ENCODE data around the gene FFAR1.

- no peak for TF ChIP-seq EZH2 (IDR thresholded peaks at IDR 0.05; ENCODE audit: borderline replicate concordance, insufficient read depth, low read depth, low read length, poor library complexity, severe bottlenecking)
- no peak for TF ChIP-seq CTCF (IDR thresholded peaks at IDR 0.05)
Observed at GRCh38 chr19:35310811-35311465, 36.8 kb upstream of the FFAR1 start.
